Neural progenitor cell (in vitro differentiated cells): Measurements from ENCODE around the gene EDN1.

Experiments used
- EZH2 ChIP-seq: fragments of 200-600 bp; sonication (generic); IDR thresholded peaks from 2 replicates; pipeline ENCODE4 v1.6.1; 2017; ENCODE audit warnings: antibody characterized with exemption, mild to moderate bottlenecking, moderate library complexity
- EZH2phosphoT487 ChIP-seq: fragments of 200-600 bp; sonication (generic); IDR thresholded peaks from 2 replicates; pipeline ENCODE4 v1.6.1; 2017; ENCODE audit warnings: antibody characterized with exemption
- TF ChIP-seq, protein P1 (sequence below): fragments of 200-600 bp; sonication (generic); IDR thresholded peaks from 2 replicates; pipeline ENCODE4 v1.5.1; 2017; ENCODE audit warnings: antibody characterized with exemption, mild to moderate bottlenecking

DNA sequence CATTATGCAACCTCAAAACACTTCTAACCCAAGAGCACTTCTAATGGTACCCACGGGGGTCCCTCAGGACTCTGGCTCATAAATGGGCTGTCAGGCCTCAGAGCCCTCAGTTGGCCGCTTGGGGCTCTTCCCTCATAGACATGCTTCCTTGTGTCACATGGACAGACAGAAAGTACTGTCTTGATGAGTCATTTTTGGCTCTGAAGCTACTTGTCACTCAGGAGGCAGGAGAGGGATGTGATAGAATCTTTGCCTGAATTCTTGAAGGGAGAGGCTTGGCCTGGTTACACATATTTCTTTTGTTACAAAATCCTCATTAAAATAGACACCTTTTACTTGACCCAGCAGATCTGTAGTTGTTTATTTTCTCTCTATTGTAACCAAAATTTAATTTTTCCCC lies 15.1 kb upstream of the EDN1 start:
- TF ChIP-seq, protein P1, sequence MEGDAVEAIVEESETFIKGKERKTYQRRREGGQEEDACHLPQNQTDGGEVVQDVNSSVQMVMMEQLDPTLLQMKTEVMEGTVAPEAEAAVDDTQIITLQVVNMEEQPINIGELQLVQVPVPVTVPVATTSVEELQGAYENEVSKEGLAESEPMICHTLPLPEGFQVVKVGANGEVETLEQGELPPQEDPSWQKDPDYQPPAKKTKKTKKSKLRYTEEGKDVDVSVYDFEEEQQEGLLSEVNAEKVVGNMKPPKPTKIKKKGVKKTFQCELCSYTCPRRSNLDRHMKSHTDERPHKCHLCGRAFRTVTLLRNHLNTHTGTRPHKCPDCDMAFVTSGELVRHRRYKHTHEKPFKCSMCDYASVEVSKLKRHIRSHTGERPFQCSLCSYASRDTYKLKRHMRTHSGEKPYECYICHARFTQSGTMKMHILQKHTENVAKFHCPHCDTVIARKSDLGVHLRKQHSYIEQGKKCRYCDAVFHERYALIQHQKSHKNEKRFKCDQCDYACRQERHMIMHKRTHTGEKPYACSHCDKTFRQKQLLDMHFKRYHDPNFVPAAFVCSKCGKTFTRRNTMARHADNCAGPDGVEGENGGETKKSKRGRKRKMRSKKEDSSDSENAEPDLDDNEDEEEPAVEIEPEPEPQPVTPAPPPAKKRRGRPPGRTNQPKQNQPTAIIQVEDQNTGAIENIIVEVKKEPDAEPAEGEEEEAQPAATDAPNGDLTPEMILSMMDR: no peak
- no peak for TF ChIP-seq EZH2
- no peak for TF ChIP-seq EZH2phosphoT487
